Keratinocyte (primary cell): ENCODE results near the gene WNK2. TPM values are rescaled to one million over a fixed set of nuclear protein-coding genes. Genes with fewer than 3 reads are reported as not detected.
"Not testable (repeated sequence)": the region's sequence is repeated elsewhere in the genome, so short reads cannot be mapped to it uniquely, and the experiment has no call there.

Source experiments
- DNase-seq: peaks from one replicate; pipeline ENCODE4 v3.0.0-alpha.2; 2011; ENCODE audit warnings: low read depth, missing footprints, low spot score
- FAIRE-seq: peaks from 2 replicates; lab custom pipeline; 2011; peaks lifted over from hg19 to GRCh38; lab: Jason Lieb, UNC
- H2AFZ ChIP-seq: 2 replicates; pipeline ENCODE4 v1.6.0; 2012; ENCODE audit warnings: low read length, control low read depth, inconsistent platforms; ENCODE audit not compliant: control insufficient read depth
- H3K27ac ChIP-seq: 2 replicates; pipeline ENCODE4 v1.5.1; 2011; ENCODE audit warnings: low read length; ENCODE audit not compliant: control insufficient read depth, insufficient read depth
- H3K27me3 ChIP-seq: 3 replicates; pipeline ENCODE4 v1.6.0; 2011; ENCODE audit warnings: low read length; ENCODE audit not compliant: control insufficient read depth, insufficient read depth; ENCODE audit errors: extremely low read depth
- H3K36me3 ChIP-seq, 2 experiments: 2 replicates in 1 of 2; 3 replicates in 1 of 2; pipeline ENCODE4 v1.5.1; 2011; ENCODE audit warnings: low read length in 2 of 2, mild to moderate bottlenecking in 1 of 2; ENCODE audit not compliant: control insufficient read depth in 2 of 2, insufficient read depth in 2 of 2; ENCODE audit errors: extremely low read depth in 1 of 2
- H3K4me1 ChIP-seq: 3 replicates; pipeline ENCODE4 v1.5.1; 2011; ENCODE audit warnings: low read length; ENCODE audit not compliant: control insufficient read depth, insufficient read depth; ENCODE audit errors: extremely low read depth
- H3K4me2 ChIP-seq: 3 replicates; pipeline ENCODE4 v1.6.0; 2011; ENCODE audit warnings: low read depth, low read length; ENCODE audit not compliant: control insufficient read depth, insufficient read depth; ENCODE audit errors: extremely low read depth
- H3K4me3 ChIP-seq, 3 experiments: fragments of 200-600 bp in 1 of 3; sonication (generic) in 1 of 3; 2 replicates in 2 of 3; 3 replicates in 1 of 3; pipeline ENCODE4 v1.5.1; 2011 to 2016; ENCODE audit warnings: low read length in 3 of 3, mild to moderate bottlenecking in 3 of 3, control low read depth in 2 of 3, inconsistent platforms in 1 of 3, low read depth in 1 of 3, mixed read lengths in 1 of 3, mixed run types in 1 of 3, moderate library complexity in 1 of 3; ENCODE audit not compliant: control insufficient read depth in 2 of 3, insufficient read depth in 2 of 3; ENCODE audit errors: extremely low read depth in 1 of 3
- H3K79me2 ChIP-seq: 2 replicates; pipeline ENCODE4 v1.6.0; 2012; ENCODE audit warnings: low read length; ENCODE audit not compliant: control insufficient read depth, insufficient read depth
- H3K9ac ChIP-seq: 3 replicates; pipeline ENCODE4 v1.6.0; 2011; ENCODE audit warnings: low read length; ENCODE audit not compliant: control insufficient read depth, insufficient read depth; ENCODE audit errors: extremely low read depth
- H3K9me1 ChIP-seq: 3 replicates; pipeline ENCODE4 v1.6.0; 2011; ENCODE audit warnings: low read length; ENCODE audit not compliant: control insufficient read depth, insufficient read depth; ENCODE audit errors: extremely low read depth
- H3K9me3 ChIP-seq: 2 replicates; pipeline ENCODE4 v1.5.1; 2012; ENCODE audit warnings: low read depth, low read length; ENCODE audit not compliant: control insufficient read depth
- H4K20me1 ChIP-seq: 3 replicates; pipeline ENCODE4 v1.6.0; 2011; ENCODE audit warnings: low read length; ENCODE audit not compliant: control insufficient read depth, insufficient read depth; ENCODE audit errors: extremely low read depth
- CTCF ChIP-seq, 3 experiments: IDR thresholded peaks in 1 of 3; conservative IDR thresholded peaks in 1 of 3; optimal IDR thresholded peaks in 1 of 3; 2 replicates in 2 of 3; 3 replicates in 1 of 3; pipeline versions ENCODE3 to v1.5.1; 2011; ENCODE audit warnings: low read length in 3 of 3, mild to moderate bottlenecking in 3 of 3, moderate library complexity in 2 of 3, control low read depth in 1 of 3, inconsistent platforms in 1 of 3; ENCODE audit not compliant: insufficient read depth in 2 of 3; ENCODE audit errors: extremely low read depth in 1 of 3
- EZH2 ChIP-seq: IDR thresholded peaks from one replicate; pipeline ENCODE4 v1.6.1; 2012; ENCODE audit warnings: inconsistent platforms, mild to moderate bottlenecking, low read length, moderate library complexity
- dilution Hi-C: fragments of 300-500 bp; cut with MboI; formaldehyde crosslinking; loops from one replicate; pipeline ENCODE4 v1.7.0; 2020; ENCODE audit warnings: low sequenced_read_pairs; ENCODE audit not compliant: extremely low pct_ligation_motif_present
- polyA plus RNA-seq, 5 experiments: library from polyadenylated mRNA; depleted of rRNA in 3 of 5; stranded (reverse) in 3 of 5; stranded (forward) in 1 of 5; unstranded in 1 of 5; fragments of >200 nt; gene quantifications; 1 replicate in 1 of 5; 2 replicates in 3 of 5; 3 replicates in 1 of 5; pipeline versions ENCODE4 v1.2.1 to v1.2.3, GENCODE V29; 2011 to 2012; ENCODE audit warnings: missing spikeins in 2 of 5, low read depth in 1 of 5, low replicate concordance in 1 of 5

WNK2 gene
- polyA plus RNA-seq, 1 donor (not counting 4 experiments of a cell fraction or from before 2014, with no cell fraction given), result not detected

GRCh38 chr9:93336720-93337119 is 152.8 kb downstream of the WNK2 start:
- TF ChIP-seq CTCF (optimal IDR thresholded peaks at IDR 0.05 in 1 of 3, IDR thresholded peaks at IDR 0.05 in 1 of 3, conservative IDR thresholded peaks at IDR 0.05 in 1 of 3; ENCODE audit: extremely low read depth in 1 of 3, insufficient read depth in 2 of 3, low read length in 3 of 3), result no peak
- TF ChIP-seq EZH2, result no peak
- Histone ChIP-seq H3K9me3 (no peaks in the 10 kb centered on the region), H3K4me2 (no peak overlapping the region), H2AFZ (no peak overlapping the region), H3K9ac (no peak overlapping the region), H3K4me3 (no peak overlapping the region), H3K79me2 (no peaks in the 10 kb centered on the region), H3K27ac (no peak overlapping the region), H3K27me3 (no peaks in the 10 kb centered on the region), H4K20me1 (no peaks in the 10 kb centered on the region), H3K4me1 (no peaks in the 10 kb centered on the region), H3K36me3 (no peaks in the 10 kb centered on the region), H3K9me1 (no peaks in the 10 kb centered on the region)
- no peak for FAIRE-seq
- DNase-seq, result no peak
- dilution Hi-C loops, result no loop called here

GRCh38 chr9:93338196-93338595 is 154.3 kb downstream of the WNK2 start:
- dilution Hi-C loops, H3K27ac ChIP-seq, H4K20me1 ChIP-seq, FAIRE-seq, H3K4me2 ChIP-seq, H3K9me3 ChIP-seq, H3K4me1 ChIP-seq, H3K36me3 ChIP-seq, H3K27me3 ChIP-seq, H3K9me1 ChIP-seq, DNase-seq, H3K4me3 ChIP-seq, H2AFZ ChIP-seq, H3K79me2 ChIP-seq, H3K9ac ChIP-seq: not testable (repeated sequence)

GRCh38 chr9:93340091-93340490 is 156.2 kb downstream of the WNK2 start:
- FAIRE-seq, result no peak
- Histone ChIP-seq H3K9me3 (no peaks in the 10 kb centered on the region), H3K27me3 (peaks cover 5% of the 10 kb centered on the region), H3K79me2 (no peaks in the 10 kb centered on the region), H3K4me2 (no peak overlapping the region), H2AFZ (no peak overlapping the region), H3K4me3 (no peak overlapping the region), H3K27ac (no peak overlapping the region), H3K4me1 (no peaks in the 10 kb centered on the region), H3K36me3 (no peaks in the 10 kb centered on the region), H4K20me1 (no peaks in the 10 kb centered on the region), H3K9ac (no peak overlapping the region), H3K9me1 (no peaks in the 10 kb centered on the region)
- no peak for DNase-seq
- dilution Hi-C loops, result no loop called here
- TF ChIP-seq EZH2 (no peak), CTCF (optimal IDR thresholded peaks at IDR 0.05 in 1 of 3, IDR thresholded peaks at IDR 0.05 in 1 of 3, conservative IDR thresholded peaks at IDR 0.05 in 1 of 3; ENCODE audit: extremely low read depth in 1 of 3, insufficient read depth in 2 of 3, low read length in 3 of 3) (no peak)

- H3K9me1 ChIP-seq, H3K4me2 ChIP-seq, H3K9me3 ChIP-seq, H3K36me3 ChIP-seq, H3K79me2 ChIP-seq, H4K20me1 ChIP-seq, DNase-seq, FAIRE-seq, H3K4me1 ChIP-seq, H3K27ac ChIP-seq, H3K4me3 ChIP-seq, H2AFZ ChIP-seq, dilution Hi-C loops, H3K9ac ChIP-seq: not testable (repeated sequence)
- H3K27me3 ChIP-seq, result peaks cover 22% of the 10 kb centered on the region
Observed at GRCh38 chr9:93341820-93342219, 157.9 kb downstream of the WNK2 start.
